ENCODE results near the gene FAM3C.
"Not testable (repeated sequence)": the region's sequence is repeated elsewhere in the genome, so short reads cannot be mapped to it uniquely, and the experiment has no call there.

Gene FAM3C

GRCh38 chr7:121395961-121396757 is at the start of gene FAM3C:
Gene FAM3C, minus strand, starts transcription at chr7:121396308. Its CDS starts 13,339 bp downstream, at chr7:121382969.
- DNase-seq = peak; percentile 95

- no peak for DNase-seq
Observed at GRCh38 chr7:121442845-121443244, 46.7 kb upstream of the FAM3C start.

- no peak for DNase-seq
Observed at GRCh38 chr7:121440857-121441503, 44.9 kb upstream of the FAM3C start.

GRCh38 chr7:121438043-121438955 is 42.2 kb upstream of the FAM3C start:
- not testable (repeated sequence) for DNase-seq

GRCh38 chr7:121437470-121437869 is 41.4 kb upstream of the FAM3C start:
- DNase-seq = no peak

- DNase-seq = no peak
Observed at GRCh38 chr7:121436688-121437087, 40.6 kb upstream of the FAM3C start.

- DNase-seq = no peak
Observed at GRCh38 chr7:121436136-121436535, 40.0 kb upstream of the FAM3C start.

GRCh38 chr7:121433775-121434174 is 37.7 kb upstream of the FAM3C start:
- no peak for DNase-seq

- not testable (repeated sequence) for DNase-seq
Observed at GRCh38 chr7:121432486-121432885, 36.4 kb upstream of the FAM3C start.

GRCh38 chr7:121431996-121432395 is 35.9 kb upstream of the FAM3C start:
- DNase-seq = no peak

- no peak for DNase-seq
Observed at GRCh38 chr7:121431389-121431995, 35.4 kb upstream of the FAM3C start.

GRCh38 chr7:121430558-121430957 is 34.5 kb upstream of the FAM3C start:
- no peak for DNase-seq

- no peak for DNase-seq
Observed at GRCh38 chr7:121429798-121430197, 33.7 kb upstream of the FAM3C start.

- DNase-seq = no peak
Observed at GRCh38 chr7:121428855-121429489, 32.9 kb upstream of the FAM3C start.

GRCh38 chr7:121421743-121422142 is 25.6 kb upstream of the FAM3C start:
- not testable (repeated sequence) for DNase-seq

GRCh38 chr7:121420976-121421375 is 24.9 kb upstream of the FAM3C start:
- DNase-seq = no peak

- no peak for DNase-seq
Observed at GRCh38 chr7:121419201-121420148, 23.4 kb upstream of the FAM3C start.

- DNase-seq = no peak
Observed at GRCh38 chr7:121416533-121416932, 20.4 kb upstream of the FAM3C start.

- no peak for DNase-seq
Observed at GRCh38 chr7:121414436-121414835, 18.3 kb upstream of the FAM3C start.

- no peak for DNase-seq
Observed at GRCh38 chr7:121411597-121411979, 15.5 kb upstream of the FAM3C start.
